ENCODE results near the gene PRTFDC1.

DNA sequence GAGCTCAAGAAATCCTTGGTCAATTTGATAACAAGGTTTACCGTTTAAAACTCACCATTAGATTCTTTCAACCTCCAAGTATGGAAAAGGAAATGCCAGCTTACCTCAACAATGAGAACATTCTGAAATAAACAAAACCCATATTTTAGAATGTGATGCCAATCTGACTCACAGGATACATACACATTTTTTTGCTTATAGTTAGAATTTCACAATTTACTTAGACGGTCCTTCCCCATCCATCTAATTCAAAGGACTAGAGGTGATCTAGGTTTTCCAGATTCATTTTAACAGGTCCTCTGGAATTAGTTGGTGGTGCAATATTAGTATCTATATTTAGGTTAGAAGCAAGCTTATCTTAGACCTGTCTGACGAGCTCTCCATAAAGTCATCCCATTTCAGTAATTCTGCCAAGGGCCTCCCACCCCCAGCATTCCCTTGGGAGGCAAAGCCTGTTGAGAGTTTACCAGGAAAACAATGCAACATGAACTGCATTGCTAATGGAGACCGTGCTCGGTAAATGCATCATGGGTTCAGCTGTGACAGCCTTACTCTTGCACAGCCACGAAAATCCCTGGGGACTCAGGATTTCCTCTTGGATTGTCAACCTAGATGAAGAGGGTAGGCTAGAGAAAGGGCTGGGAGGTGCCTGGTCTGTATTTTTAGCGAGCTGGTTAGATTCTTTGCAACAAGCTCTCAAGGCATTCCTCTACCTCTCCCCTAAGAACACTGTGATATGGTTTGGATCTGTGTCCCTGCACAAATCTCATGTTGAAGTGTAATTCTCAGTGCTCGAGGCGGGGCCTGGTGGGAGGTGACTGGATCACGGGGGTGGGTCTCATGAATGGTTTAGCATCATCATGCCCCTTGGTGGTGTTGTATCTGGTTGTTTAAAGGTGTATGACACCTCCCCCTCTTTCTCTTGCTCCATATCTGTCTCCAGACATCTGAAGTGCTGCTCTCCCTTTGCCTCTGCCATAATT lies 93.8 kb downstream of the PRTFDC1 start:
- TF ChIP-seq POLR2AphosphoS5 (IDR thresholded peaks at IDR 0.05; ENCODE audit: insufficient read depth in 1 of 2, low read depth in 1 of 2) (no peak), POLR2A (IDR thresholded peaks at IDR 0.05) (no peak)
